Adipocyte (in vitro differentiated cells): Measurements from ENCODE around the gene TPRA1.
A peak's percentile ranks its signal among the peaks of the same experiment; 100 is the strongest.

Experiments used
- DNase-seq: peaks from one replicate; pipeline ENCODE4 v3.0.0-alpha.2; 2015; ENCODE audit warnings: low read depth
- H3K27me3 ChIP-seq: replicated peaks from 2 replicates; pipeline ENCODE4 v1.7.0; 2013; ENCODE audit warnings: mild to moderate bottlenecking, low read length, moderate library complexity; ENCODE audit not compliant: control insufficient read depth, insufficient read depth
- H3K36me3 ChIP-seq: 2 replicates; pipeline ENCODE4 v1.7.0; 2013; ENCODE audit warnings: low read length, mild to moderate bottlenecking, moderate library complexity; ENCODE audit not compliant: control insufficient read depth, insufficient read depth, severe bottlenecking
- H3K4me1 ChIP-seq: 2 replicates; pipeline ENCODE4 v1.7.0; 2013; ENCODE audit warnings: mild to moderate bottlenecking, low read length, moderate library complexity; ENCODE audit not compliant: control insufficient read depth, insufficient read depth
- H3K4me3 ChIP-seq: 2 replicates; pipeline ENCODE4 v1.7.0; 2013; ENCODE audit warnings: mild to moderate bottlenecking, low read length, moderate library complexity
- H3K9ac ChIP-seq: 2 replicates; pipeline ENCODE4 v1.7.0; 2013; ENCODE audit warnings: mild to moderate bottlenecking, low read length, moderate library complexity
- H3K9me3 ChIP-seq: 2 replicates; pipeline ENCODE4 v1.7.0; 2013; ENCODE audit warnings: mild to moderate bottlenecking, low read length, moderate library complexity; ENCODE audit not compliant: control insufficient read depth

The TPRA1 gene

DNA sequence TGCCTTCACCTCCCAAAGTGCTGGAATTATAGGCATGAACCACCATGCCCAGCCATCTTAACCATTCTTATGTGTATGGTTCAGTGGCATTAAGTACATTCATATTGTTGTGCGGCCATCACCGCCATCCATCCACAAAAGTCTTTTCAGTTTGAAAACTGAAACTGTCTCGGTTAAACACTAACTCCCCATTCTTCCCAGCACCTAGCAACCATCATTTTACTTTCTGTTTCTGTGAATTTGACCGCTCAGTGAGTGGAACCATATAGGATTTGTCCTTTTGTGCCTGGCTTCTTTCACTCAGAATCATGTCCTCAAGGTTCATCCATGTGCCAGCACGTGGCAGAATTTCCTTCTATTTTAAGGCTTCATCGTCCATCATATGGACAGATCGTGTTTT is 13.5 kb upstream of the TPRA1 start:
- Histone ChIP-seq H3K4me3 (no peak overlapping the region), H3K9me3 (no peaks in the 10 kb centered on the region), H3K27me3 (no peaks in the 10 kb centered on the region), H3K36me3 (peaks cover 15% of the 10 kb centered on the region), H3K9ac (no peak overlapping the region), H3K4me1 (no peaks in the 10 kb centered on the region)
- DNase-seq: no peak

DNA sequence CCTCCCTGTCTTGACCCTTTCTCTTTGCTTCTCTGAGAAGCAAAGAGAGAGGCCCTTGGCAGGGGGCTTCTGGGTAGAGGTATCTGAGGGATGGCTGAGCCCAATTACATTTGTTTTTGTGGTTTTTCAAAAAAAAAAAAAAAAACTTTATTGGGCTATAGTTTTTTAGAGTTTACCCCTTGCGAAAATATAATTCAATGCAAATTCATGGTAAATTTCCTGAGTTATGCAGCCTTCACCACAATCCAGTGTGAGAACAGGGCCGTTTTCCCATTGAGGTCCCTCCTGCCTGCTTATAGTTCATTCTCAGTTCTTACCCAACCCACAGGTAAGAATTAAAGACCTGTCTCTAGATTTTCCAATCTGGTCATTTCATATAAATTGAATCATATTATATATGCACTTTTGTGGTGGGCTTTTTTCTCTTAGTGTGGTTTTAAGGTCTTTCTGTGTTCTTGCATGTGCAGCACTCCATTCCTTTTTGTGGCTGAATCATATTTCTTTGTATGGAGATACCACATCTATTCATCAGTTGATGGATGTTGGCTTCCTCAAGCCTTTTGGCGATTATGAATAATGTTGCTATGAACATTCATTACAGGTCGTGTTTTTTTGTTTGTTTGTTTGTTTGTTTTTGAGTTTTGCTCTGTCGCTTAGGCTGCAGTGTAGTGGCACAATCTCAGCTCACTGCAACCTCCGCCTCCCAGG is 10.4 kb upstream of the TPRA1 start:
- Histone ChIP-seq H3K9ac (no peak overlapping the region), H3K4me3 (no peak overlapping the region), H3K27me3 (no peaks in the 10 kb centered on the region), H3K9me3 (no peaks in the 10 kb centered on the region), H3K36me3 (peaks cover 3% of the 10 kb centered on the region), H3K4me1 (peaks cover 5% of the 10 kb centered on the region)
- DNase-seq: no peak

GRCh38 chr3:127598841-127599570 is 8.5 kb upstream of the TPRA1 start:
- no peak for DNase-seq

GRCh38 chr3:127597020-127597771 is 6.7 kb upstream of the TPRA1 start:
- Histone ChIP-seq H3K9ac (no peak overlapping the region), H3K36me3 (no peaks in the 10 kb centered on the region), H3K4me1 (peaks cover 5% of the 10 kb centered on the region), H3K9me3 (no peaks in the 10 kb centered on the region), H3K27me3 (no peaks in the 10 kb centered on the region), H3K4me3 (peak overlapping the region; percentile 85)
- DNase-seq: no peak

More at GRCh38 chr3:127598841-127599570, 8.5 kb upstream of the TPRA1 start:
- peaks cover 5% of the 10 kb centered on the region for H3K4me1 ChIP-seq
- H3K27me3 ChIP-seq: no peaks in the 10 kb centered on the region
- no peaks in the 10 kb centered on the region for H3K9me3 ChIP-seq
- no peaks in the 10 kb centered on the region for H3K36me3 ChIP-seq
- H3K4me3 ChIP-seq: peak overlapping the region; percentile 85
- peak overlapping the region; percentile 81 for H3K9ac ChIP-seq

GRCh38 chr3:127595303-127595702 is 4.8 kb upstream of the TPRA1 start:
- Histone ChIP-seq H3K9me3 (no peaks in the 10 kb centered on the region), H3K4me1 (peaks cover 10% of the 10 kb centered on the region), H3K36me3 (no peaks in the 10 kb centered on the region), H3K4me3 (no peak overlapping the region), H3K9ac (no peak overlapping the region), H3K27me3 (no peaks in the 10 kb centered on the region)
- no peak for DNase-seq

GRCh38 chr3:127593178-127593577 is 2.6 kb upstream of the TPRA1 start:
- no peak overlapping the region for H3K9ac ChIP-seq
- peaks cover 14% of the 10 kb centered on the region for H3K4me1 ChIP-seq
- H3K4me3 ChIP-seq: no peak overlapping the region
- no peaks in the 10 kb centered on the region for H3K9me3 ChIP-seq
- no peak for DNase-seq
- no peaks in the 10 kb centered on the region for H3K27me3 ChIP-seq
- H3K36me3 ChIP-seq: no peaks in the 10 kb centered on the region

DNA sequence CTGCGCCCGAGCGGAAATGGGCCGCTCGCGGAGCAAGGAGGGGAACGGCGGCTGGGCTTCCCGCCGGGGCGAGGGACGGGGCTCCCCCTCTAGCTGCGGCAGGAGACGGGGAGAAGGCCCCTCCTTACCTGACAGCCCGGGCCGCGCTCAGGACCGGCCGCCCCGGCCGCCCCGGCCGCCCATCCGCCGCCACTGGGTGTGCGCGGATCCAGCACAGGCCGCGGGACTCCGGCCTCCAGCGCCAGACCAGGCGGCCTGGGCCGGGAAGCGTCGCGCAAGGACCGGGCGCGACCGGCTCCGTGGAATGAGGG is 296 bp downstream of the TPRA1 start:
- H3K4me1 ChIP-seq: peaks cover 41% of the 10 kb centered on the region
- peak overlapping the region; percentile 94 for H3K9ac ChIP-seq
- H3K36me3 ChIP-seq: no peaks in the 10 kb centered on the region
- no peak for DNase-seq
- H3K9me3 ChIP-seq: no peaks in the 10 kb centered on the region
- no peaks in the 10 kb centered on the region for H3K27me3 ChIP-seq
- peak overlapping the region; percentile 86 for H3K4me3 ChIP-seq

DNA sequence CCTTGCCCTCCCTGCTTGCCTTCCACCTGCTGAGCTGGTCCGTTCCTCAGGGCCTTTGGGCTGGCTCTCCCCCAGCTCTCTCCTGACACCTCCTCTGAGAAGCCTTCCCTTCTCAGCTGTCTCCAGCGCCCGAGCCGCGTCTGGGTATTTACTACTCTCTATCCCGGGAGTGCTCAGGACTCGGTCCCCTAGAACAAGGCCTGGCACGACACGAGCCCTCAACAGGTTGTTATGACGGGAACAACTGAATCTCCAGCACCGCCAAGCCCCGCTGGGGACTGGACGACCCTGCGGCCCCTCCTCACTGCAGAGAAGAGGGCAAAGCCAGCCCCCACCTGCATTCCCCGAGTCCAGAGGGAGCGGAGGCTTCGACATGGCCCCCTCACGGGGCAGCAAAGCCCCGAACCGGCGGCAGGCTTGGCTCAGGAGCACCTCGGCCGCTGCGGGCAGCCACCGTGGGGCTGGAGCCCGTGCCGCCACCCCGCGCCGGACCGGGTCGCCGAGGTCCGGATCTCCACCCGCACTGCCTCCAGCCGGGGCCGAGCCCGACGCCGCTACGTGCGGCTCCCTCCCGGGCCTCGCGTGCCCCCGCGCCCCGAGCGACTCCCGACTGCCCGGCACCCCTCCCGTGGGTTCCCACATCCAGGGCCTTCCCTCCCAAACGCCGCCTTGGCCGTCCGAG is 792 bp downstream of the TPRA1 start:
- H3K9me3 ChIP-seq: no peaks in the 10 kb centered on the region
- peak; percentile 69 for DNase-seq
- H3K9ac ChIP-seq: peak overlapping the region; percentile 94
- H3K36me3 ChIP-seq: no peaks in the 10 kb centered on the region
- H3K27me3 ChIP-seq: no peaks in the 10 kb centered on the region
- H3K4me3 ChIP-seq: peak overlapping the region; percentile 86
- peaks cover 46% of the 10 kb centered on the region for H3K4me1 ChIP-seq

GRCh38 chr3:127588806-127589577 is 1.5 kb downstream of the TPRA1 start:
- peak overlapping the region; percentile 86 for H3K4me3 ChIP-seq
- H3K9me3 ChIP-seq: no peaks in the 10 kb centered on the region
- H3K27me3 ChIP-seq: no peaks in the 10 kb centered on the region
- no peaks in the 10 kb centered on the region for H3K36me3 ChIP-seq
- DNase-seq: peak; percentile 61
- peak overlapping the region; percentile 94 for H3K9ac ChIP-seq
- H3K4me1 ChIP-seq: peaks cover 51% of the 10 kb centered on the region

DNA sequence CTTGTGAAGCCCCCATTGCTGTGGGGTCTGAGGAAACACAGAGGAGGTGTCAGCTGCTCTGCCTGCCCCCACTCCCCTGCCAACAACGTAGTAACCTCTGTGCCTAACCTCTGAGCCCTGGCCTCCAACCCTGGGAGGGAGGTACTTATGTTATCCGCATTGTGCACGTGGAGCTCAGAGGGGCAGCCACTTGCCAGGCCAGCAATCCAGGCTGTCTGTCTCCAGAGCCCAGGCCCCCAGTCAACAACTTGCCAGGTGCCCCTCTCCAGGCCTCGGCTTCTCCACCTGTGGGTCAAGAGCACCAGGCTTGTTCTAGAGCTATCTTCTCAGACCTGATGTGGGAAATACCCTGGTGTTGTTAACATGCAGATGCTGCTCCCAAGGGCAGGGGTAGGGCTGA is 2.7 kb downstream of the TPRA1 start:
- DNase-seq: no peak
- Histone ChIP-seq H3K36me3 (no peaks in the 10 kb centered on the region), H3K9ac (peak overlapping the region; percentile 9), H3K4me3 (peak overlapping the region; percentile 11), H3K27me3 (no peaks in the 10 kb centered on the region), H3K4me1 (peaks cover 51% of the 10 kb centered on the region), H3K9me3 (no peaks in the 10 kb centered on the region)
